Thyroid gland (tissue), 4 donors: ENCODE data around the gene USP28. TPM values are rescaled to one million over a fixed set of nuclear protein-coding genes. Genes with fewer than 3 reads are reported as not detected.
"Not testable (repeated sequence)": the region's sequence is repeated elsewhere in the genome, so short reads cannot be mapped to it uniquely, and the experiment has no call there.

Experiments
- DNase-seq, 2 donors: peaks; one replicate each; pipeline ENCODE4 v3.0.0-alpha.2; 2019
- H3K27ac ChIP-seq, 3 donors: fragments of 200-600 bp; sonication (generic); 1 replicate in 2 of 3; 2 replicates in 1 of 3; pipeline ENCODE4 v1.5.1; 2016 to 2019; ENCODE audit warnings: mild to moderate bottlenecking in 1 of 3, moderate library complexity in 1 of 3
- H3K27me3 ChIP-seq: fragments of 200-600 bp; sonication (generic); one replicate; pipeline ENCODE4 v1.5.1; 2019
- H3K36me3 ChIP-seq, 2 donors: fragments of 200-600 bp; sonication (generic); one replicate each; pipeline ENCODE4 v1.5.1; 2016 to 2019
- H3K4me1 ChIP-seq, 2 donors: fragments of 200-600 bp; sonication (generic); one replicate each; pipeline ENCODE4 v1.5.1; 2017 to 2019
- H3K4me3 ChIP-seq, 3 donors: fragments of 200-600 bp; sonication (generic); replicated peaks in 1 of 3; 1 replicate in 2 of 3; 2 replicates in 1 of 3; pipeline ENCODE4 v1.5.1; 2016; ENCODE audit warnings: mild to moderate bottlenecking in 1 of 3
- H3K9me3 ChIP-seq: fragments of 200-600 bp; sonication (generic); one replicate; pipeline ENCODE4 v1.5.1; 2017
- CTCF ChIP-seq, 6 experiments: fragments of 200-600 bp in 3 of 6; fragments of 450-650 bp in 3 of 6; sonication (generic) in 3 of 6; IDR thresholded peaks; one replicate each; pipeline ENCODE4 v1.5.1; 2016 to 2019; ENCODE audit warnings: antibody characterized with exemption in 6 of 6, mild to moderate bottlenecking in 2 of 6, inconsistent platforms in 1 of 6, moderate library complexity in 1 of 6
- POLR2A ChIP-seq, 2 donors: fragments of 450-650 bp; IDR thresholded peaks; one replicate each; pipeline ENCODE4 v1.6.1; 2017; ENCODE audit warnings: antibody characterized with exemption in 2 of 2, mild to moderate bottlenecking in 2 of 2, moderate library complexity in 1 of 2
- WGBS, 2 donors: methylation state at CpG; one replicate each; pipeline ENCODE4 v1.1.5; 2017; 5-methylcytosine and 5-hydroxymethylcytosine counted together
- intact Hi-C: fragments of 100-400 bp; cut with DNase I; formaldehyde crosslinking; loops from one replicate; pipeline ENCODE4 v1.15.1; 2023
- total RNA-seq, 4 donors: library from RNA; depleted of rRNA; stranded (reverse); fragments of >200 nt; gene quantifications; one replicate each; pipeline ENCODE4 v1.2.3, GENCODE V29; 2016

USP28 gene
- total RNA-seq: 10 to 100 TPM; 15.3 to 36.7 (median 26.2) TPM

- peaks cover 8 to 9% of the 10 kb centered on the region in 2 donors for H3K4me1 ChIP-seq
- no peaks in the 10 kb centered on the region for H3K9me3 ChIP-seq
- DNase-seq: peak; percentile 98
- 0% methylated on average over 11 to 15 of the region's 95 CpGs for WGBS, 2 donors
- intact Hi-C loops: no loop called here
- H3K27ac ChIP-seq: peak within 1 kb of the TSS; percentile 85 to 91 (median 86)
- TF ChIP-seq CTCF (IDR thresholded peaks at IDR 0.05): peak in 3 of 6 experiments; percentile 11 to 21 (median 19)
- TF ChIP-seq POLR2A (IDR thresholded peaks at IDR 0.05): peak in 1 of 2 donors; percentile 90
- H3K27me3 ChIP-seq: no peaks in the 10 kb centered on the region
- peak within 1 kb of the TSS; percentile 18 to 62 (median 57) for H3K4me3 ChIP-seq
- no peaks in the 10 kb centered on the region for H3K36me3 ChIP-seq
Observed at GRCh38 chr11:113875234-113876073, at the start of gene USP28. TSS of gene USP28 (minus strand) at chr11:113875572. CDS start at chr11:113875501, 71 bp downstream.

DNA sequence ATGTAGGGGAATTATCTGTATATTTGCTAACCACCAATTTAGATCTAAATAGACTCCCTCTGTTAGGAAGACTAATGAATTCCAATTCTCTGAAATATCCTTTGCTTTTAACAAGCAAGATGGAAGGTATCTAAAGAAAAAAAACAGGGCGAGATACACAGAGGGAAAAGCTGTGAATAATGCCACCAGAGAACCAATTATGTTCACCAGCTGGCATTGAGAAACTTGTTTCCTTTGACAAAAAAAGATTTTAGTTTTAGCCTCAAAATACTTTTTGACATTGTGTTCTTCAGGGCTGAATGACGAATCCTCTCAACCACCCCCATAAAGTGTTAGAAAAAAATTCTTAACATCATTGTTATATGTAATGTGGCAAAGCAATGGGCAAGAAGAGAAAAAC is 48.2 kb upstream of the USP28 start:
- no peak overlapping the region for H3K4me3 ChIP-seq
- no peak for TF ChIP-seq POLR2A (IDR thresholded peaks at IDR 0.05)
- TF ChIP-seq CTCF (IDR thresholded peaks at IDR 0.05): no peak
- H3K27me3 ChIP-seq: no peaks in the 10 kb centered on the region
- intact Hi-C loops: no loop called here
- H3K27ac ChIP-seq: no peak overlapping the region
- H3K36me3 ChIP-seq: no peaks in the 10 kb centered on the region
- no peaks in the 10 kb centered on the region for H3K4me1 ChIP-seq
- WGBS, 2 donors: 88 to 89% methylated on average over 2 of the region's 2 CpGs
- DNase-seq: no peak
- no peaks in the 10 kb centered on the region for H3K9me3 ChIP-seq

DNA sequence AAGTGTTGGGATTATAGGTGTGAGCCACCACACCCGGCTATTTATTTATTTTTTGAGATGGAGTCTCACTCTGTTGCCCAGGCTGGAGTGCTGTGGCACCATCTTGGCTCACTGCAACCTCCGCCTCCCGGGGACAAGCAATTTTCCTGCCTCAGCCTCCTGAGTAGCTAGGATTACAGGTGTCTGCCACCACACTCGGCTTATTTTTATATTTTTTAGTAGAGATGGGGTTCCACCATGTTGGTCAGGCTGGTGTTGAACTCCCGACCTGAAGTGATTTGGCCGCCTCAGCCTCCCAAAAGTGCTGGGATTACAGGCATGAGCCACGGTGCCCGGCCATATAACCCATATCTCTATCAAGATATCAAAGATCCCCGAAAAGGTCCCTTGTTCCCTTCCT is 36.1 kb upstream of the USP28 start:
- H3K4me3 ChIP-seq, H3K27me3 ChIP-seq, H3K36me3 ChIP-seq, DNase-seq, H3K4me1 ChIP-seq, intact Hi-C loops, H3K27ac ChIP-seq, H3K9me3 ChIP-seq: not testable (repeated sequence)
- 92 to 94% methylated on average over 9 of the region's 9 CpGs for WGBS, 2 donors

DNA sequence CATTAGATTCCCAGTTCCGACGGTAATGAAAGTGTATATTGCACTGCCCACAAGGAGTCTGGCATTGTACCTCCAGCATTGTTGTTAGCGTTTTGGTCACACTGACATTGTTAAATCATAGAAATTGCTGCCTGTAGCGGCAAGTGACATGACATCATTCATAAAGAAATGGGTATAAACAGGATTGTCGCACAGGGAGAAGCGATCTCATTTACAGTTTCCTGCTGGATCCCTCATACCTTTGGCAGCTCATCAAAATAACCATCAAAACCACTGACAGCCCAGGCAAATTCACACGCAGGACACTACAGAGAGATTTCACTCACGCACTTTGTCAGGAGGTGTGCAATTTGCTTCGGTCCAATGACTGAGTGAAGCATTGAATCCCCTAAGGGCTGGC is 32.7 kb upstream of the USP28 start:
- TF ChIP-seq CTCF (IDR thresholded peaks at IDR 0.05) (no peak), POLR2A (IDR thresholded peaks at IDR 0.05) (no peak)
- 66 to 79% methylated on average over 9 of the region's 9 CpGs for WGBS, 2 donors
- Histone ChIP-seq H3K27me3 (no peaks in the 10 kb centered on the region), H3K9me3 (no peaks in the 10 kb centered on the region), H3K4me1 (no peaks in the 10 kb centered on the region), H3K4me3 (no peak overlapping the region), H3K27ac (no peak overlapping the region), H3K36me3 (no peaks in the 10 kb centered on the region)
- no peak for DNase-seq
- intact Hi-C loops: no loop called here

GRCh38 chr11:113907681-113908080 is 32.3 kb upstream of the USP28 start:
- no peak for TF ChIP-seq CTCF (IDR thresholded peaks at IDR 0.05)
- TF ChIP-seq POLR2A (IDR thresholded peaks at IDR 0.05): no peak
- intact Hi-C loops: no loop called here
- WGBS, 2 donors: 65 to 80% methylated on average over 8 of the region's 8 CpGs
- no peak for DNase-seq
- Histone ChIP-seq H3K36me3 (no peaks in the 10 kb centered on the region), H3K4me1 (no peaks in the 10 kb centered on the region), H3K27ac (no peak overlapping the region), H3K27me3 (no peaks in the 10 kb centered on the region), H3K4me3 (no peak overlapping the region), H3K9me3 (no peaks in the 10 kb centered on the region)
